Medulla oblongata (tissue), 1 donor: ENCODE measurements around the gene NETO1.

Experiments
- DNase-seq: peaks from one replicate; pipeline ENCODE4 v3.0.0-alpha.2; 2015; ENCODE audit errors: extremely low spot score

NETO1 gene

GRCh38 chr18:72846736-72847533, 20.9 kb downstream of the NETO1 start:
- DNase-seq = peak; percentile 18

GRCh38 chr18:72843743-72844142, 24.0 kb downstream of the NETO1 start:
- DNase-seq = no peak

- DNase-seq = no peak
Observed at GRCh38 chr18:72840109-72840508, 27.7 kb downstream of the NETO1 start.

- no peak for DNase-seq
Observed at GRCh38 chr18:72834731-72835130, 33.1 kb downstream of the NETO1 start.

- no peak for DNase-seq
Observed at GRCh38 chr18:72833471-72833870, 34.3 kb downstream of the NETO1 start.

- DNase-seq = peak; percentile 21
Observed at GRCh38 chr18:72830109-72830508, 37.7 kb downstream of the NETO1 start.

GRCh38 chr18:72828601-72829000, 39.2 kb downstream of the NETO1 start:
- no peak for DNase-seq

GRCh38 chr18:72826736-72827135, 41.1 kb downstream of the NETO1 start:
- no peak for DNase-seq

GRCh38 chr18:72823345-72823744, 44.4 kb downstream of the NETO1 start:
- DNase-seq = no peak

GRCh38 chr18:72822202-72822601, 45.6 kb downstream of the NETO1 start:
- no peak for DNase-seq

- no peak for DNase-seq
Observed at GRCh38 chr18:72820571-72820970, 47.2 kb downstream of the NETO1 start.

GRCh38 chr18:72819050-72819449, 48.7 kb downstream of the NETO1 start:
- no peak for DNase-seq

GRCh38 chr18:72811047-72811446, 56.7 kb downstream of the NETO1 start:
- DNase-seq = no peak

- peak; percentile 73 for DNase-seq
Observed at GRCh38 chr18:72808680-72809079, 59.1 kb downstream of the NETO1 start.

- DNase-seq = no peak
Observed at GRCh38 chr18:72799106-72799505, 68.7 kb downstream of the NETO1 start.

- DNase-seq = no peak
Observed at GRCh38 chr18:72783530-72783929, 84.3 kb downstream of the NETO1 start.

GRCh38 chr18:72774914-72775313, 92.9 kb downstream of the NETO1 start:
- DNase-seq = no peak

GRCh38 chr18:72772916-72773315, 94.9 kb downstream of the NETO1 start:
- no peak for DNase-seq

GRCh38 chr18:72768681-72769229, 99.0 kb downstream of the NETO1 start:
- DNase-seq = peak; percentile 26

- peak; percentile 85 for DNase-seq
Observed at GRCh38 chr18:72762515-72763122, 105.2 kb downstream of the NETO1 start.

GRCh38 chr18:72752220-72752619, 115.6 kb downstream of the NETO1 start:
- no peak for DNase-seq

- no peak for DNase-seq
Observed at GRCh38 chr18:72742002-72742401, 125.8 kb downstream of the NETO1 start.

- DNase-seq = no peak
Observed at GRCh38 chr18:72738136-72738535, 129.7 kb downstream of the NETO1 start.
